GM21825 (cell line): Measurements from ENCODE around the gene COG8.
"Not testable (repeated sequence)": the region's sequence is repeated elsewhere in the genome, so short reads cannot be mapped to it uniquely, and the experiment has no call there.

Source experiments
- ATAC-seq: cut with Tn5 transposase; IDR thresholded peaks from one replicate; pipeline ENCODE4 v1.9.1; 2021; ENCODE audit warnings: mild to moderate bottlenecking, moderate library complexity; ENCODE audit not compliant: unreplicated experiment

Gene COG8

DNA sequence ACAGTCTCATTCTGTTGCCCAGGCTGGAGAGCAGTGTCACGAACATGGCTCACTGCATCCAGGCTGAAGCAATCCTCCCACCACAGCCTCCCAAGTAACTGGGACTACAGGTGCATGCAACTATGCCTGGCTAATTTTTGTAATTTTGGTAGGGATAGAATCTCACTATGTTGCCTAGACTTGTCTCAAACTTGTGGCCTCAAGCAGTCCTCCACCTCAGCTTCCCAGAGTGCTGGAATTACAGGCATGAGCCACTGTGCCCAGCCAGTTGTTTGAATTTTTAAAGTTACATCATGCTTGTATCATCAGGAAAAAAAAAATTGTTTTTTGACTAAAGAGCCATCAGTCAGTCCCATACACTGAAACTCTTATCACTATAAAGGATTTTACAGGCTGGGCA is 45.3 kb downstream of the COG8 start:
- ATAC-seq, result no peak

GRCh38 chr16:69293401-69293800 is 46.0 kb downstream of the COG8 start:
- ATAC-seq, result no peak

DNA sequence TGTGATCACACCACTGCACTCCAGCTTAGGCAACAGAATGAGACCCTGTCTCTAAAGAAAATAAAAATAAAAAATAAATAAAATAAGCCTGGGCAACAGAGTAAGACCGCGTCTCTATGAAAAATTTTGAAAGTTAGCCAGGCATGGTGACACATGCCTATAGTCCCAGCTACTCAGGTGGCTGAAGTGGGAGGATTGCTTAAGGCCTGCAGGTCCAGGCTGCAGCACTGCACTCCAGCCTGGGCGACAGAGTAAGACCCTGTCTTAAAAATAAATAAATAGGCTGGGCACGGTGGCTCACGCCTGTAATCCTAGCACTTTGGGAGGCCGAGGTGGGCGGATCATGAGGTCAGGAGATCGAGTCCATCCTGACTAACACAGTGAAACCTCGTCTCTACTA is 47.7 kb downstream of the COG8 start:
- not testable (repeated sequence) for ATAC-seq

DNA sequence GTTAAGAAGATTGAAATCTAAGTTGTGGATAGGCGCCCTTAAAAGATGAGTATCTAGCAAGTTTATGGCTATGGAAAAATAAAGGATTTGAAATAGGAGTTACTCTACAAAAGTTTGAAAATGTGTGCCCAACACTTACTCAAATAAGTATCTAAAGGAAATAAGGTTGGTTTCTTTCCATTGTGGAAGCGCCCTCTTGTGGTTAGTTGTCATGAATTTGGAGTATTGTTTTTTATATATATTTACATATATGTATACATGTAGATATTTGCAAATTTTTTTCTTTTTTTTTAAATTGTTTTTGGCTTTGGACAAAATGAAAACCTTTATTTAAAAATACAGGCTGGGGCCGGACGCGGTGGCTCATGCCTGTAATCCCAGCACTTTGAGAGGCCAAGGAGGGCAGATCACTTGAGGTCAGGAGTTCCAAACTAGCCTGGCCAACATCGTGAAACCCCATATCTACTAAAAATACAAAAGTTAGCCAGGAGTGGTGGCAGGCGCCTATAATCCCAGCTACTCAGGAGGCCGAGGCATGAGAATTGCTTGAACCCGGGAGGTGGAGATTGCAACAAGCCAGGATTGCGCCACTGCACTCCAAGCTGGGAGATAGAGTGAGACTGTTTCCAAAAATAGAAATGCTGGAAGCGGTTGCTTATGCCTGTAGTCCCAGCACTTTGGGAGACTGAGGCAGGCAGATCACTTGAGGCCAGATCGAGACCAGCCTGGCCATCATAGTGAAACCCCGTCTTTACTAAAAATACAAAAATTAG is 52.2 kb downstream of the COG8 start:
- ATAC-seq, result no peak

- ATAC-seq, result no peak
Observed at GRCh38 chr16:69285240-69285639, 54.1 kb downstream of the COG8 start.

- no peak for ATAC-seq
Observed at GRCh38 chr16:69283851-69284250, 55.5 kb downstream of the COG8 start.

DNA sequence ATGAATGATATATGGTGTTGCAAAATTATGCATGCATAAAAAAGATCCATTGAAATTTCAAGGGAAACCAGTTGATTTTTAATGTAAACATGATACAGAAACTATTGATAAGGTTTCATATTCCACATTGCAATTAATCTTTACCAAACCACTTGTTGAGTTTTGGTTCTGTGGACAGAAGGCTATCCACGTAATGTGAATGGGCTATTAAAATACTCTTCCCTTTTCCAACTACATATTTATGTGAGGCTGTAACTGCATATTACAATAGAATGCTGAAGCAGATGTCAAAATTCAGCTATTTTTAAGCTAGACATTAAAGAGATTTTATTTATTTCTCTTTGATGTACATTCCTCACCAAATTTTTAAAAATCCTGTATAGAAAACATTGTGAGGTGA is 62.0 kb downstream of the COG8 start:
- no peak for ATAC-seq
